SH-SY5Y (cell line): ENCODE data around the gene WNT3.

Experiments used
- GATA2 ChIP-seq: IDR thresholded peaks from 2 replicates; pipeline ENCODE4 v1.6.1; 2011; ENCODE audit warnings: mild to moderate bottlenecking, low read depth, low read length
- GATA3 ChIP-seq: IDR thresholded peaks from 2 replicates; pipeline ENCODE4 v1.6.1; 2011; ENCODE audit warnings: low read depth, mild to moderate bottlenecking, low read length, moderate library complexity

The WNT3 gene

GRCh38 chr17:46811978-46812583, 6.4 kb downstream of the WNT3 start:
- TF ChIP-seq GATA3 (no peak), GATA2 (no peak)

GRCh38 chr17:46810837-46811236, 7.7 kb downstream of the WNT3 start:
- TF ChIP-seq GATA2, result no peak
- no peak for TF ChIP-seq GATA3

GRCh38 chr17:46809110-46809571, 9.4 kb downstream of the WNT3 start:
- TF ChIP-seq GATA3 (no peak), GATA2 (peak; percentile 63)

DNA sequence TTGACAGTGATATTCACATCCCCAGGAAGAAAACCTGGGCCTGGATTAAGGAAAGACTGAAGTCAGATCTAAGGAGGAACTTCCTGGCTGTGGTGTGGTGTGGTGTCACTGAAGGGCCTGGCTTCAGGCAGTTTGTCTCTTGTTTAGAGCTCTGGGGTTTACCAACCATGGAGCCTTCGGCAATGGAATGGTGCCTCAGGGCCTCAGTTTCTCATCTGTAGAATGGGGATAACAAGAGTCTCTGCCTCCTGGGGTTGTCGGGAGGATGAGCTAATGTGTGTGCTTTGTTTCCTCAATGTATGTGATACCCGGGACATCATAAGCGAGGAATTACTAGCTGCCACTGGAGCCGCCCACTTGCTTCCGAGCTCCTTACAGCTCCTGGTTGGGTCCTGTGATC, 12.7 kb downstream of the WNT3 start:
- TF ChIP-seq GATA2, result no peak
- TF ChIP-seq GATA3, result no peak

GRCh38 chr17:46803544-46803943, 14.9 kb downstream of the WNT3 start:
- TF ChIP-seq GATA2 (no peak), GATA3 (no peak)

GRCh38 chr17:46802800-46803199, 15.7 kb downstream of the WNT3 start:
- TF ChIP-seq GATA3, result no peak
- no peak for TF ChIP-seq GATA2

- TF ChIP-seq GATA2 (no peak), GATA3 (no peak)
Observed at GRCh38 chr17:46800573-46800972, 17.9 kb downstream of the WNT3 start.

DNA sequence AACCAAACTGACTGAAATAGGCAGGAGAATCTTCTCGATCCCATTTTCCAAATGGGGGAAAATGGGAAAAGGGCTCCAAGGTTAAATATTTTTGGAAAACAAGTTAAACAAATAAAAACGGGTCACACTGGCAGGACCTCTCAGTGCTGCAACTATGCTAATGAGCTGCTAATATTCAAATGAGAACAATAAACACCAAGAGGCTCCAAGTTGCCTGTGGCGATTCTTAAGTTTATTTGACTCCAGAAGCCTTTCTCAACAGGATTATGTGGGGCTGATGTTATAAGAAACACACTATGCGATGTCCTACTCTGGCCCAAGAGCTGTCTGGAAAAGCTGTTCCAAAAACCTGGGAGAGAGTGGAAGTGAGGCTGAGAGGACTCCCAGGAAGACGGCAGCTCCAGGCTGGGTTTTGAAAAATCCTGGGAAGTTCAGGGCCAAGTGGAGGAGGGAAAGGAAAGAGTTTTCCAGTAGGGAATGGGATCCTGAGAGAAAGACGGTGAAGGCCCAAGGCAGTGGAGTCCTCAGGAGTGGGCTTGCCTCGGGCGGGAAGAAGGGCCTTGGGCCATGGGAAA, 21.4 kb downstream of the WNT3 start:
- TF ChIP-seq GATA3, result no peak
- no peak for TF ChIP-seq GATA2

DNA sequence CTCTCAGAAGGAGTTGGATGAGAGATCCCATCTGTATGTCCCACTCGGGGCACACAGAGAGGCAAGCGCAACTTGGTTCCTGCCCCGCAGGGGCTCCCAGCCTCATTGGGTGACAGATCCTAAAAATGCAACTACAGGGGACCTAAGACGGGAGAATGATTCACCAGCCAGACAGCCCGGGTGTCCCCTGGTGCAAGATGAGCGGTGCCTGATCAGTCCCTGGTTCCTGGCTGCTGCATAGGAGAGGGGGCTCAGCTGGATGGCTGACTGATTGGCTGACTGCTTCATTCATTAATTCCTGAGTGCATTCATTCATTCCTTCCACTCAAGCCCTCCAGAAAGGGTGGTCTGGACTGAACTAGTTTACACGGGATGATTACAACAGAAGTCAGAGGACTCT, 22.0 kb downstream of the WNT3 start:
- no peak for TF ChIP-seq GATA2
- no peak for TF ChIP-seq GATA3

GRCh38 chr17:46796084-46796483, 22.4 kb downstream of the WNT3 start:
- no peak; the same call in 1 of the 2 replicates for TF ChIP-seq GATA2
- TF ChIP-seq GATA3, result no peak

- TF ChIP-seq GATA2, result no peak
Observed at GRCh38 chr17:46795379-46795952, 23.0 kb downstream of the WNT3 start.

DNA sequence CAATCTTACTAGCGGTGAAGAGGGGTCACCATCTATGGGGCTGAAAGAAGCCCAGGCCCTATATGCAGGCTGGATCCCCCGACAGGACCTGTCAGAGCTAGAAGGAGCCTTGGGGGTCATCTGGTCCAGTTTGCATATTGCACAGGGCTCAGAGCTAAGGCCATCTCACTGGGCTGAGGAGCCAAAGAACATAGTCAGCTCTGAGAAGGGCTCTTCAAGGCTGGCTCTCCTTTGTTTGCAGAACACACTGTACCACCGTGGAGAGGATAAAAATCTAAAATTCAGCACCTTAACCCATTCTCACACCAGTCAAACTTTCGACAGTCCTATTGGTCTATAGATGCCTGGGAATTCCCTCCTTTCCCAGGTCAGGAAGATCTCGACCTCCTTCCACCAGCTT, 24.2 kb downstream of the WNT3 start:
- TF ChIP-seq GATA2 (no peak), GATA3 (no peak)

- no peak for TF ChIP-seq GATA3
- TF ChIP-seq GATA2, result no peak
Observed at GRCh38 chr17:46793541-46793940, 25.0 kb downstream of the WNT3 start.

GRCh38 chr17:46792071-46792470, 26.4 kb downstream of the WNT3 start:
- TF ChIP-seq GATA2, result no peak

GRCh38 chr17:46791531-46791930, 27.0 kb downstream of the WNT3 start:
- TF ChIP-seq GATA2 (no peak), GATA3 (no peak)
